HG02970 (cell line): ENCODE measurements around the gene SLC44A4.
A peak's percentile ranks its signal among the peaks of the same experiment; 100 is the strongest.

ENCODE experiments used
- ATAC-seq: cut with Tn5 transposase; IDR thresholded peaks from one replicate; pipeline ENCODE4 v1.9.1; 2021; ENCODE audit warnings: mild to moderate bottlenecking, moderate library complexity, moderate number of reproducible peaks; ENCODE audit not compliant: unreplicated experiment, low FRiP score

Gene SLC44A4

GRCh38 chr6:31901953-31902643, 23.3 kb upstream of the SLC44A4 start, which contains the start of gene ZBTB12:
TSS of gene ZBTB12 (minus strand) at chr6:31902086. CDS start at chr6:31901305, 781 bp downstream.
- peak; percentile 56 for ATAC-seq

- ATAC-seq = no peak
Observed at GRCh38 chr6:31901415-31901952, 22.7 kb upstream of the SLC44A4 start.

GRCh38 chr6:31900917-31901414, 22.2 kb upstream of the SLC44A4 start:
- no peak for ATAC-seq

GRCh38 chr6:31899882-31900722, 21.3 kb upstream of the SLC44A4 start:
- ATAC-seq = no peak

GRCh38 chr6:31899215-31899614, 20.4 kb upstream of the SLC44A4 start:
- ATAC-seq = no peak

- no peak for ATAC-seq
Observed at GRCh38 chr6:31898383-31899011, 19.7 kb upstream of the SLC44A4 start.

- ATAC-seq = peak; percentile 55
Observed at GRCh38 chr6:31897612-31898382, 19.0 kb upstream of the SLC44A4 start, which contains the start of gene EHMT2. TSS of gene EHMT2 (minus strand) at chr6:31897698. CDS start at chr6:31897677, 21 bp downstream.

- peak; percentile 3 for ATAC-seq
Observed at GRCh38 chr6:31896856-31897611, 18.2 kb upstream of the SLC44A4 start.

- no peak for ATAC-seq
Observed at GRCh38 chr6:31896493-31896855, 17.7 kb upstream of the SLC44A4 start.

GRCh38 chr6:31892821-31893220, 14.0 kb upstream of the SLC44A4 start:
- no peak for ATAC-seq

GRCh38 chr6:31889331-31889972, 10.7 kb upstream of the SLC44A4 start:
- no peak for ATAC-seq

GRCh38 chr6:31888276-31889258, 9.8 kb upstream of the SLC44A4 start:
- no peak for ATAC-seq

GRCh38 chr6:31887173-31888007, 8.6 kb upstream of the SLC44A4 start:
- ATAC-seq = no peak

- no peak for ATAC-seq
Observed at GRCh38 chr6:31886541-31886991, 7.8 kb upstream of the SLC44A4 start.

GRCh38 chr6:31884528-31885035, 5.8 kb upstream of the SLC44A4 start:
- ATAC-seq = no peak

- ATAC-seq = no peak
Observed at GRCh38 chr6:31883676-31884075, 4.9 kb upstream of the SLC44A4 start.
